Forelimb muscle (tissue), 1 donor: Measurements from ENCODE around the gene CNDP1. TPM values are rescaled to one million over a fixed set of nuclear protein-coding genes. Genes with fewer than 3 reads are reported as not detected.

Experiments used
- DNase-seq: peaks from one replicate; pipeline ENCODE4 v3.0.0-alpha.2; 2013; ENCODE audit warnings: low read depth
- polyA plus RNA-seq: library from polyadenylated mRNA; unstranded; fragments of 120-200 nt; gene quantifications from one replicate; pipeline ENCODE4 v1.2.1, GENCODE V29; 2013; ENCODE audit not compliant: insufficient read length

The CNDP1 gene
- polyA plus RNA-seq, 1 donor: 0.13 TPM

DNA sequence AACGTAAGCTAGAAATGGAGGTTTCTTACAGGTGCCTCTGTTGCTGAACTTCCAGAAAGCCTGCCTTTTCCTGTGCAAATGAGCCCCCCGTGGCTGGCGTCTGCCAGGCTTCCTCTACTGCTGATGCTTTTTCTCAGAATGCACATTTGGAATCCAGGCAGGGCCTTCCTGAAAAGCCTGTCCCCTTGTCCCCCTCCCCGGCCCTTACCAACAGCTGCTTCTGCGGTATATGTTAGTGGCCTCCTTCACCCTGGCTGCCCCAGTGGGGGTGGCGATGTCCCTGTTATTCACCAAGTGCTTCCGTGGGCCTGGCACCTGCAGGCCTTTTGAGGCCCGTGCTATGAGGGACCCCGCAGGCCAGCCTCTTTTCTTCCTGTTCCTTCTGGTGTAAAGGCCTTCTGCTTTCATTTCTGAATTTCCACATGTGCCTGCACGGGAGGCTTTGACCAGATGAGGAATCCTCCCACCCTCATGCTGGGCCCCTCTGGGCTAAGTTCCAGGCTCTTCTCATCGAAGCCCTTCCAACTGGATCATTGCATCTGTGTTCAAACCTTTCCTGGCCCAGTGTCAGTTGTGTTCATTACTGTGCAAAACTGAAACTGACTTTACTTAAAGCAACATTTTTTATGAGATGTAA, 27.7 kb upstream of the CNDP1 start:
- DNase-seq: peak; percentile 96

DNA sequence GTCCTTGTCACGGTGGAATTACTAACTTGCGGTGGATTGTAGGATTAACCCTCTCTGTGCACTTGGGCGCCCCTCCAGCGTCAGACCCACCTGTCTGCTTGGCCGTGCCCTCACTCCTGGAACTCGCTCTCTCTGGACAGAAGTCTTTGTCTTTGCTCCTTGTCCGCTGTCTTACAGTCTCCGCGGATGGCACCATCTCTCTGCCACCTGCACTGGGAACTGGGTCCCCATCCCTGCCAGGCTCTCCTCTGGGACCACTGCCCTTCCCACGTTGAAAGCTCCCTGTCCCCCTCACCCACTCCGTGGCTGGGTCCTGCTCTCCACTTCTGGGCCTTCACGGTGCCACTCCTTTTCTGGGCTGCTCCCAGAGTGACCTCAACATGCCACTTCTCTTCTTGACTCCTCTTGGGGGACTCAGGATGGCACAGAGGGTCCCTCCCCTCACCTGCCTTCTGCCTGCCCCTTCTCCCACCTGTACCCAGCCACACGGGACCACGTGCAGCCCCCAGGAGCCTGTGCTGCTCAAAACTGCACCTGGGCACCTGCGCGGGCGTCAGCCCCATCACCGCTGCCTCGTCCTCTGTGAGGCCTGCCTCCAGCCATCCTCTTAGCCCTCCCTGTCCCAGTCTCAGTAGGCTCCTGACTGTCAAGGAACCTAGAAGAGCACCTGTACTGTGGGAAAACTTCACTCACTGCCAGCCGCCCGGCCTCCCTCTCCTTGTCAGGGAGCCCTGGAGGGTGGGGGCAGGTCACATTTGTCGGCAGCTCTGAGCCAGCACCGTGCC, 27.0 kb upstream of the CNDP1 start:
- DNase-seq: no peak

DNA sequence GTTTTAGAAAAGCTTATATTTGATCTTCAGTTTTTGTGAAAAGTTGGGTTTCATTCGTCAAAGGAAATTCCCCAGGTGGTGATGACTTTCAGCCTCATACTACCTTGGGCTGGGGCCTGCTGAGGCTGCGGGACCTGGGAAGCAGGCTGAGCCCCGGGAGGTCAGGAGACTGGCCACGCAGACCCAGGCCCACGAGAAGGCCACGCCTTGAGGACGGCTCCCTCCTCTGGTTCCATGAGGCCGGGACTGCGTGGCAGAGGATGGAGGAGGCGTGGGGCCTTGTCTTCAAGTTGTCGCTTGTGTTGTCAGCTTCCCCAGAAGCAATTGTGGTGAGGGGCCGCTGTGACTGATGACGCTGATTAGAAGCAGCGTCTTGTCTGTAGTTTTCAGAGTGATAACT, 26.4 kb upstream of the CNDP1 start:
- no peak for DNase-seq

DNA sequence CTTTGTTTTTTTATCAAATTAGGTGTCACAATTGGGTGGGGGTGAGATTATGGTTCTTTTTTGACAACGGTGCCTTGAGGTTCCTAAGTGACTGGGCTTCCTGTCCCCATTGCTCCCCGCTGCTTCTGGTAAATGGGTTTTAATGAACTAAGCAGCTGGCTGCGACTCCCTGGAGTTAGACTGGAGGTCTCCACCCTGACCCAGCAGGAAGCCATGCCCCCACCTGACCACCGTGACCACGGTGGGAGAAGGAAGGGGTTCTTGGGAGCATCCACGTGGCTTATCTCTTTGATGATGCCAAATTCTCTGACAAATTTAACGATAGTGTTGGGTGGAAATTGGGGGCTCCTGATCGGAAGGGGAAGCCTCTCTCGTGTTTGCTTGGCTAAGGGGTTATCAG, 25.9 kb upstream of the CNDP1 start:
- DNase-seq: no peak

DNA sequence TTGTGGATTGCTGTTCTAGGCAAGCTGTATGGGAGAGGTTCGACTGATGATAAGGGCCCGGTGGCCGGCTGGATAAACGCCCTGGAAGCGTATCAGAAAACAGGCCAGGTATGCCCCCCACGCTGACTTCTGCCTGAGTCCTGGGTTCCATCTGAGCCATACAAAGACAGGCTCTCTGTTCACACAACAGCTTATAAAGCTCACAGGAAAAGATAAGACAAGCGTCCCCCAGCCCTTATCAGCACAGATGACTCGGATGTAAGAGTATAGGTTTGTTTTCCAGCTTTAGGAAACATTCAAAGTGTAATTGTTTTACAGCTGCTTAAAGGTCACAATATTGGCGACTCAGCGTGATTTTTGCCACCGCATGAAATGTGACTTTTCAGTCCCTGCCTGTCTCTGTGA, 25.5 kb upstream of the CNDP1 start:
- DNase-seq: no peak

DNA sequence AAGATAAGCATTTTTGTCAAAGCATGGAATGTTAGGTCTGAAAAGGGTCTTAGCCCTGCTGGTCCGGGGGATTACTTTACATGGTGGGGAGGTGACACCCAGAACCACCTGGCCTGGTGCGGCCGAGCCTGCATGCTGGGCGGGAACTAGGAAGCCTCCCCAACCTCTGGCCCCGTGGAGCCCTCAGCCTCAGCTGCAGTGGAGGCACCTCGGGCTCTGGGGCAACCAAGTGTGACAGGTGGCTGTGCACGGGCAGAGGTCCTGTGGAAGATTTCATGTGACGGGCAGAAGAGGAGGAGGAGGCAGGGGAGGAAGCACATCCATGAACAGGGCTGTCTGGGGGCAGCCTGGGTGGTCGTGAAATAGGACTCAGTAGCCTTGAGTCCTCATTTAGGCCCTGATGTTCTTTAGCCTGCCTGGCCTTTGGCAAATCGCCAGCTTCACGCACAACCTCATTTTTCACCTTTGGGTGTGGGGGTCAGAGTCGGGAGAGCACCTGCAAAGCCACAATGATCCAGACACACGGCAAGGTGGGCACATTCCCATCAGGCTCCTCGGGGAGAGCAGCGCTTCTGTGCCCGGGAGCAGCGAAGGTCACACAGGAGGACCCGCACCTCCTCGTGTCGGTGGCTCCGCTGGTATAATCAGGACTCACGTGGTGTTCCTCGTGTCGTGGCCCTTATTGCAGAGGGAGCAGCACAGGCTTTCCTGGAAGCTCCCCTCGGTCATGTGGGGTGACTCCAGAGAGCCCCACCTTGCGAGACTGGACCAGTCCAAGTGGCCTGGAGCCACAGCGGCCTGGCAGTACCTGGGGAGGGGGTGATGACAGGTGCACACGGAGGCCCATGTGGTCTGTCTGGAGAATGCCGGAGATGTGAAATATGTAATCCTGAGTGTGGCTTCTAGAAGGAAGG, 24.2 kb upstream of the CNDP1 start:
- no peak for DNase-seq

DNA sequence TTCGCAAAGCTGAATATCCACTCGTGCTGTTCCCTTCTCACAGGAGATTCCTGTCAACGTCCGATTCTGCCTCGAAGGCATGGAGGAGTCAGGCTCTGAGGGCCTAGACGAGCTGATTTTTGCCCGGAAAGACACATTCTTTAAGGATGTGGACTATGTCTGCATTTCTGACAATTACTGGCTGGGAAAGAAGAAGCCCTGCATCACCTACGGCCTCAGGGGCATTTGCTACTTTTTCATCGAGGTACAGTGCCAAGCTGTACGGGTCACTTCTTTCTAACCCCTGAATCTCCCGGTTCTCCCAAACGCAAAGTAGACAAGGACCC, 23.6 kb upstream of the CNDP1 start:
- no peak for DNase-seq

DNA sequence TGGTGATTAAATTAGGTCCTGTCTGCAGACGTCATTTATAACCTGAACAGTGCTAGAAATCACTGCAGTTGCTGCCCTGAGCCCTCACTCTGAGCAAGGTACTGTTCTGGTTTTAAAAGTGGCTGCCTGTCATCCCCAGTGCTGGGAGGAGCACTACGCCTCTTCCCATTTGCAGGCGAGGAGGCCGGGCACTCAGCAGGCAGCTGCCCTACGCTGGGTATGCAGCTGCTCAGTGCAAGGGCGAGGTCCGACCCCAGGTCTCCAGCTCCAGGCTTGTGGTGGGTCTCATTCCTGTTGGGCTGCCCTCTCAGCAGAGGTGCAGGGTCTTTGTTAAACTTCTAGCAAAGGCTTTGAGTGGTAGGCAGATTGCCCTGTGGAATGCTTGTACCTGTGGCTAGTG, 22.5 kb upstream of the CNDP1 start:
- no peak for DNase-seq

DNA sequence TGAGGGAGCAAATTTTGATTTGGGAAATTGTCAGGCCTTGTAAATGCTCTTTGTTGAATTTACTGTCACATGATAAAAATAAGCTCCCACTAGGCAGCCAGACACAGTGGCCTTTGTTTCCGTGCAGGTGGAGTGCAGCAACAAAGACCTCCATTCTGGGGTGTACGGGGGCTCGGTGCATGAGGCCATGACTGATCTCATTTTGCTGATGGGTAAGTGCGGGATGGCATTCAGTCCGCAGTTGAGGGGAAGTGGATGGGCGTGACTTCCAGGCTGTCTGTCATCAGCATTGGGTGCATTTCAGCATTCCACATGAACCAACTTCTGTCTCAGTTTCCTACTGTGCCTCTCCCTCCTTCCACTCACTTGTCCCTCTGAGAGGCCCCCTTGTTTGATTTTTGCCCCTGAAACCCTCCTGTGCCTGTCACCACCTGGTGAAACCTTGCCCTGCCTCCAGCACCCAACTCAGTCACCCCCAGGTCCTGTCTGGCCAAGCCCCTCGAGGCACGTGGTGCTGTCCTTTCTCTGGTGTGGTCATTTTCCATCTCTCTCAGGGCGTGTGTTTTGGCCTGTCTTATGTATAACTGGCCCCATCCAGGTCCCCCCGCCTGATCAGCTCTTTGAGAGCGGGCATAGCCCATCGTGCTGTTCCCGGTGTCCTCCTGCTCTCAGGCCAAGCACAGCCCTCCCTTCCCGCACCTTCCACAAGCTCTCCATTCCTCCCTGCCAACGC, 21.8 kb upstream of the CNDP1 start:
- no peak for DNase-seq

DNA sequence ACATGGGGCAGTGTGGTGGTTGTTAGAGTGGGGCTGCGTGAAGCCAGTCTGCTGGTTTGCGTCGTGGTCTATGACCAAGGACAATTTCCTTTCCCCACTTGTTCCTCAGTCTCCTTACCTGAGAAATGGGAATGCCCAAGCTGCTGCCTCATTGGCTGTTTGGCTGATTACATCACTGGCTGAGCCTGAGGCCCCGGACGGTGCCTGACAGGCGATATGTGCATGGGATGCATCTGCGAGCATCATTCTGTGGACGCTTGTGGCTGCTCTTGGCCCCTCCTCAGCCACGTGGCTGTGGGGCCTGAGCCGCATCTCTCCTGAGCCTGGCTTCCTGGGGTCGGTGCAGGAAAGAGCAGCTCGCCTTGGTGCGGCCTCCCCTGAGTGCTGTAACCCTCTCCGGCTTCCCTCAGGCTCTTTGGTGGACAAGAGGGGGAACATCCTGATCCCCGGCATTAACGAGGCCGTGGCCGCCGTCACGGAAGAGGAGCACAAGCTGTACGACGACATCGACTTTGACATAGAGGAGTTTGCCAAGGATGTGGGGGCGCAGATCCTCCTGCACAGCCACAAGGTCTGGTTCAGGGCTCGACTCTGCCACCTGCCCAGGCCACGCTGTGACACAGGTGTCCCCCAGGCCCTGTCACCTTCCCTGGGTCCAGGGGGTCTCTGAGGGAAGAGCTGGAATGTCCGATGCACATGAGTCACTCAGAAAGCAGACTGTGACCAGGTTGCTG, 21.0 kb upstream of the CNDP1 start:
- DNase-seq: no peak

DNA sequence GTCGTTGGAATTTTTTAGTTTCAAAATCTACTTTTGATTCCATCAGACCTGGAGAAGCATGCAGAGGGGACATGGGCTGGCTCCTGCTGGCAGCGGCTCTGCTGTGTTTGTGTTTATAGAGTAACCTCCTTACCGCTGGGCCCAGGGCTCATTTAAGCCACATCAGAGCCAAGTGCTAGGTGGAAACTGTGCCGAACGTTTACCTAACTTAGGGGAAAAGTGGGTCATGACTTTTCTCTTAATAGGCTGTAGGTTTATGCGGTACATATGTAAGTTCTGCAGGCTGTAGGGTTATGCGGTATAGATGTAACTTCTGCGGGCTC, 20.5 kb upstream of the CNDP1 start:
- no peak for DNase-seq

DNA sequence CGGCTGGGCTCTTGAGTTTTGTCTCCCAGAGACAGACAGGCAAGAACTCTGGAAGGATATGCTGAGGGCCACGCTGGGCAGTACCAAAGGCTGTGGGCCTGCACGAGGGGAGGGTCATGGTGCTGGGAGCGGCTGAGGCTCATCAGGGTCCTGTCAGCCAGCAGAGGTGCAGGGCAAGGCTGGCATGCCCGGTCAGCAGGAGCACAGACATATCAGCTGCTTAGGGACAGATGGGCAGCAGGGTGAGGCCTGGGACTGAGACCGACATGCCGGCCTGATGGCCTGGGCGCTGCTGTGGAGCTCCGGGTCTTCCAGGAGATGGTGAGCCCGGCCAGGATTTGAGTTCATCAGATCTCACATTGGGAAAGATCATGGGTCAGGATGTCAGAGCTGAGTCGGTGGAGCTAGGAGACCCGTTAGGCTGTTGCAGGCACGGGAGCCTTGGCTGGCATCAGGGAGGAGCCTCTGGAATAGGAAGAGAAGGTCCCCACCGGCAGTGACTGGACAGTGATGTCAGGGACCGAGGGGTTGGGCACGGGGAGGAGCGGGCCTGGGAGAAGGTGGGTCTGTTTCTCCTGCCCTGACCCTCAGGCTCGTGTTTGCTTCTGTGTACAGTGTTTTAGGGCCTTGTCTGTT, 19.3 kb upstream of the CNDP1 start:
- DNase-seq: no peak

DNA sequence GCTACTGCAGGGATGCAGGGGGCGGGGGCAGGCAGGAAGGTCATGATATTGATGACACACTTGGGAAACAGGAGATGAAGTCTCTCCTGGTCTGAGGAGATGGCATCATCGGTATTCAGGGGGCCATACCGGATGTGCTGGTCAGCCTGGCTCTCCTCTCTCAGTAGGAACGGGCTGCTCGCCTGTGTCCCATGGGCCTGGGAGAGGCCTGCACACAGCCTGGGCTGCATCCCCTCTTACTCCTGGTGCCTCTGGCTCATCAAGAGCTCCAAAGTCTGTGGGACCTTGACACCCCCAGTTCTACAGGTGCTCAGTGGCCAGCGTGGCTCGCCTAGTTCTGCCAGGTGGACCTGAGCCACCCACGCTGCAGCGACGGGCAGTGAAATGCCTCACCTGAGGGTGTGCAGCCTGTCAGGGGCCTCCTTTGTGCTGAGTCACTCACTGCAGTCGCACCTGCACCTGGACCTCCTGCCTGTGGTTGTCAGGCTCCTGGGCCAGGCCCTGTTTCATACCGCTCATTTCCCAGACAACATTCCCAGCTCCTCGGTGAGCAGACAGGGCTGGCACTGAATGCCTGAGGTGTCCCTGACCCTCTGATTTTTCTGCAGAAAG, 18.6 kb upstream of the CNDP1 start:
- no peak for DNase-seq

DNA sequence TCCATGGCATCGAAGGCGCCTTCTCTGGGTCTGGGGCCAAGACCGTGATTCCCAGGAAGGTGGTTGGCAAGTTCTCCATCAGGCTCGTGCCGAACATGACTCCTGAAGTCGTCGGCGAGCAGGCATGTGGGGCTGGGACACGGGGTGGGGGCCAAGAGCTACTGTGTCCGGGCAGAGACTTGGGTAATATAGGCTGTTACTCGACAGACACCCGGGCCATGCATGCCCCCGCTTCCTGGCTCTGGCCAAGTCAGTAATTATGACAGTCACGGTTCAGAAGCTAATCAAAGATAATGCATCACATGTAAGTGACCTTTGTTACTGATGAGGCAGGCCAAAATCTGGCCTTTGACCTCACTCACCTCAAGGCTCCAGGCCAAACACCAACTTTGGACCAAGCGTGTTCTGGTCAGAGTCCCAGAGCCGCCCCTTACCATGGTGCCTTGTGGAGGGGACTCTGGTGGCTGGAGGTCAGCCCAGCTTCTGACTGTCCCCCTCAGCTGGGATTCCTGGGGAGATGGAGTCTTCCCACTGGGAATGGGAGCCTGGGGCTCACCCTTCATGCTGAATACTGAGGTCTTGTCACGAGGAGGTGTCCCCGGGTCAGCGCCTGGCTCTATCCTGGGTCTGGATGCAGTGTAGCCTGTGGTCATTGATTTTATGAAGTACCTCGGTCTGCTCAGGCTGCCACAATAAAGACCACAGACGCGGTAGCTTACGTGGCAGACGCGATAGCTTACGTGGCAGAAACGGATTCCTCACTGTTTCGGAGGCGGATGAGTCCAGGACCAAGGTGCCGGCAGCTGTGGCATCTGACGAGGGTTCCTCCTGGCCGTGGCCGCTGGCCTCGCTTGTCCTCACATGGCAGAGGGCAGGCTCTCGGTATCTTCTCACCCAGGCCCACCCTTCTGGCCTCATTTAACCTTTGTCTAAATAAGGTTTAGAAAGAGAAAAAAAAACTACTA, 17.7 kb upstream of the CNDP1 start:
- no peak for DNase-seq

DNA sequence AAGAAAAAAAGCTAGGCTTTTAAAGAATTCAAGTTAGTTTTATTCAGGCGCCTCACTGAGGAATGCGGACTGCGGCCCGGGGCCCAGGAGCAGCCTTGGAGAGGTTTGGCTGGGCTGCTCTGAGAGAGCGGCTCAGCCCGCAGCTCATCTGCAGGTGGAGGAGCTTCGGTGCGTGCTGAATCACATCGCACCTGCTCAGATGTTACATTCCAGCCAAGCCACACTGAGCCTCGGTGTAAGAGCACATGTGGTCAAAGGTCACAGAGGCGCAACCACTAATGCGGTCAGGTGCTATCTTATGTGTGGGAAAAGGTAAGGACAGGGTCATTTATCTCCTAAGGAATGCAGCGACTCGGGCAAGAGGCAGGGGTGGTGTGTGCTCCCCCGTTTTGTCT, 17.1 kb upstream of the CNDP1 start:
- no peak for DNase-seq

DNA sequence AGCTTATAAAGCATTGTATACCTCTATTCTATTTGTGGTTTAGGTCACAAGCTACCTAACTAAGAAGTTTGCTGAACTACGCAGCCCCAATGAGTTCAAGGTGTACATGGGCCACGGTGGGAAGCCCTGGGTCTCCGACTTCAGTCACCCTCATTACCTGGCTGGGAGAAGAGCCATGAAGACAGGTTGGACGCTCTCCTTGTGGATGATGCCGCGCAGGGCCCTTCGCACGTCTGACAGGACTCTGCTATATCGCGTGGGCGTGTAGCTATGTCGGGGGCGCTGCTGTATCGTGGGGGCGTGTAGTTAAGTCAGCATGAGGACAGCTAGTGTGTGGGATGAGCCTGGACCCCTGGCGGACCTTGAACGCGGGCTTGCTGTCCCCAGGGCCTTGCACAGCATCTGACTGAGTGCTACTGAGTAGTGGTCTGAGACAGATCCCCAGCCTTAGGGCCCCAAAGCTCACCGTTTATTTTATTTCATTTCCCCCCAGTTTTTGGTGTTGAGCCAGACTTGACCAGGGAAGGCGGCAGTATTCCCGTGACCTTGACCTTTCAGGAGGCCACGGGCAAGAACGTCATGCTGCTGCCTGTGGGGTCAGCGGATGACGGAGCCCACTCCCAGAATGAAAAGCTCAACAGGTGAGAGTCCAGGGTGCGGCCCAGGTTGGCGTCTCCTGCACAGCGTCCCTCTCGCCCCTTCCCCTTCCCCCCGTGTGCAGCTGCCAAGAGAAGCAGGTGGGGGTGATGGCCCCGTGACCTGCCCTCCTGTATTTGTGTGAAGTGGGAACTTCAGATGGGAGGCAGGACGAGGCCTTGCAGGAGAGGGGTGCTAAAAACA, 15.6 kb upstream of the CNDP1 start:
- DNase-seq: no peak

DNA sequence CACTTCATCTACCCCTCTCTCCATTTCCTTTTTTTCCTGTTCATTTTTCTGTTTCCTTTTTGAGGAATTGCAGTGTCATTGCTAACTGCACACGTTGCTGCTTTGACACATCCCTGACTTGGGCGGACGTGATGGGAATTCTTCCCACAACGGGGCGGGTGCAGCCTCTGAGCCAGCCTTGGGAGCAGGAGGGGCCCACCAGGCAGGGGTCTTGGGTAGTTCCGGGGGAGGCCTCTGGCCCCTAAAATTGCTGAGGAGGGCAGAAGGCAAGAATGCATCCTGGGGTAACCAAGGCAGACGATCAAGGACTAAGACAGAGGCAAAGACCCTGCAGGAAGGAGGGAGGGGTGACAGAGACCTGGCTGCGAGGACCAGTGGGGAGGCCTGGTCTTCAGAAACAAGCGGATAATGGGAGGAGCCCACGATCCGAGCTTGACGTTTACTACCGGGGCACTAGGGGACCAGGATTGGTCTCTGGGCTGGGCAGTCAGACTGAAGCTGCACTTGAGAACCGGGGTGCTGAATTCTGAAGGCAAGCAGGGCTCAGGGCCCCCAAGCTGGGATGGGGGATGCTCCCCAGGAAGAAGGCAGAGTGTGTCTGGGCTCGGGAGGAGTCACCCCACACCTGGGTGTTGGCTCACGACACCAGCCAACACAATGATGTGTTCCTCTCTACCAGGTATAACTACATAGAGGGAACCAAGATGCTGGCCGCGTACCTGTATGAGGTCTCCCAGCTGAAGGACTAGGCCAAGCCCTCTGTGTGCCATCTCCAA, 14.8 kb upstream of the CNDP1 start:
- no peak for DNase-seq
